ENCODE results near the gene NHERF1. TPM values are rescaled to one million over a fixed set of nuclear protein-coding genes. Genes with fewer than 3 reads are reported as not detected.

The NHERF1 gene
- total and polyA plus RNA-seq, 9 of the 15 experiments (the other 6 are each of a cell fraction or from before 2014, with no cell fraction given): 11.4 to 79.9 (median 36.9) TPM

- H2AFZ ChIP-seq (ENCODE audit: low read depth, low read length): no peak overlapping the region
- peaks cover 19% of the 10 kb centered on the region; the same call in 2 of the 3 replicates for H3K36me3 ChIP-seq (ENCODE audit: control insufficient read depth, insufficient read depth, low read length)
- in situ Hi-C loops (cut with MboI): no loop called here
- POLR2A ChIA-PET: interaction anchor here (0.6 kb wide), 1 partner anchor 14 kb away, joined by 3 read pairs; no protein-coding TSS in a partner anchor
- intact Hi-C loops (cut with micrococcal nuclease): loop anchor here (2.0 kb wide), 2 partner anchors 35 to 123 kb away; no protein-coding TSS in a partner anchor
- H3K4me3 ChIP-seq: no peak overlapping the region
- H3K79me2 ChIP-seq (ENCODE audit: control insufficient read depth, insufficient read depth, low read length): peaks cover 22% of the 10 kb centered on the region
- H3K9me1 ChIP-seq (ENCODE audit: control insufficient read depth, insufficient read depth, low read length): peaks cover 2% of the 10 kb centered on the region
- WGBS (ENCODE audit: insufficient coverage, low coverage, missing lambda C conversion rate): 73% methylated on average over 11 of the region's 11 CpGs
- no peaks in the 10 kb centered on the region for H3K27me3 ChIP-seq (ENCODE audit: control insufficient read depth in 2 of 2, insufficient read depth in 2 of 2, low read length in 2 of 2)
- BruUV-seq (replicated peaks): no TSS peak
- no peak for DNase-seq (ENCODE audit: extremely low read depth in 1 of 4, low spot score in 3 of 4)
- peaks cover 8 to 20% of the 10 kb centered on the region in 2 experiments; a peak in 4 of 5 replicates for H3K4me1 ChIP-seq (replicated peaks in 1 of 2; ENCODE audit: control insufficient read depth in 2 of 2, insufficient read depth in 2 of 2, low read length in 2 of 2)
- CTCF ChIA-PET (ENCODE audit: low intra/inter-chr PET ratio): interaction anchor here (2.5 kb wide), 1 partner anchor 36 kb away, joined by 14 read pairs; no protein-coding TSS in a partner anchor
- ATAC-seq: no peak
- no peak for FAIRE-seq
- H3K27ac ChIP-seq (ENCODE audit: extremely low read depth, low read depth, low read length): no peak overlapping the region
- H3K4me2 ChIP-seq (ENCODE audit: insufficient read depth, low read length): no peak overlapping the region
- H3K9ac ChIP-seq (ENCODE audit: insufficient read depth in 1 of 2, low read depth in 2 of 2, low read length in 2 of 2): no peak overlapping the region
- H4K20me1 ChIP-seq (replicated peaks; ENCODE audit: control insufficient read depth, insufficient read depth, low read length): peaks cover 11% of the 10 kb centered on the region; the same call in 1 of the 2 replicates
- no peaks in the 10 kb centered on the region for H3K9me3 ChIP-seq (replicated peaks; ENCODE audit: control insufficient read depth, insufficient read depth, low read depth, low read length)
- TF ChIP-seq FIP1L1 (IDR thresholded peaks at IDR 0.05; ENCODE audit: low read depth, low read length, poor library complexity, severe bottlenecking): no peak
- TF ChIP-seq ZNF444 (CRISPR knock-in tag; IDR thresholded peaks at IDR 0.05): no peak
- no peak for TF ChIP-seq HNRNPUL1 (IDR thresholded peaks at IDR 0.05; ENCODE audit: low read length)
- TF ChIP-seq ZNF184 (CRISPR knock-in tag; IDR thresholded peaks at IDR 0.05): no peak
- 0 out of 2 replicates have a peak, but pooled peaks have one; percentile 49 for TF ChIP-seq ZNF609 (CRISPR knock-in tag; IDR thresholded peaks at IDR 0.05; ENCODE audit: borderline replicate concordance)
- TF ChIP-seq TCF15 (CRISPR knock-in tag; IDR thresholded peaks at IDR 0.05): no peak
- no peak for TF ChIP-seq ID3 (CRISPR knock-in tag; IDR thresholded peaks at IDR 0.05)
- TF ChIP-seq ID3 (tag; IDR thresholded peaks at IDR 0.05): no peak
- TF ChIP-seq NFIX (CRISPR knock-in tag; IDR thresholded peaks at IDR 0.05; ENCODE audit: low read depth): no peak
- TF ChIP-seq MAX (CRISPR knock-in tag; IDR thresholded peaks at IDR 0.05): peak; percentile 26; the same call in 1 of the 2 replicates
- 0 out of 2 replicates have a peak, but pooled peaks have one; percentile 31 for TF ChIP-seq NR2C2 (CRISPR knock-in tag; IDR thresholded peaks at IDR 0.05)
- no peak for TF ChIP-seq NR2C2 (tag; IDR thresholded peaks at IDR 0.05)
- TF ChIP-seq HEY1 (CRISPR knock-in tag; IDR thresholded peaks at IDR 0.05; ENCODE audit: borderline replicate concordance): no peak
- TF ChIP-seq ZNF280A (IDR thresholded peaks at IDR 0.05; ENCODE audit: low read depth, partially characterized antibody): no peak
These were observed 31.5 kb downstream of the NHERF1 start for GRCh38 chr17:74779948-74780400.
